GM19351 (cell line): Measurements from ENCODE around the gene LHFPL2.

ENCODE experiments used
- ATAC-seq: cut with Tn5 transposase; IDR thresholded peaks from one replicate; pipeline ENCODE4 v1.9.1; 2021; ENCODE audit warnings: mild to moderate bottlenecking, moderate library complexity; ENCODE audit not compliant: unreplicated experiment

The LHFPL2 gene

DNA sequence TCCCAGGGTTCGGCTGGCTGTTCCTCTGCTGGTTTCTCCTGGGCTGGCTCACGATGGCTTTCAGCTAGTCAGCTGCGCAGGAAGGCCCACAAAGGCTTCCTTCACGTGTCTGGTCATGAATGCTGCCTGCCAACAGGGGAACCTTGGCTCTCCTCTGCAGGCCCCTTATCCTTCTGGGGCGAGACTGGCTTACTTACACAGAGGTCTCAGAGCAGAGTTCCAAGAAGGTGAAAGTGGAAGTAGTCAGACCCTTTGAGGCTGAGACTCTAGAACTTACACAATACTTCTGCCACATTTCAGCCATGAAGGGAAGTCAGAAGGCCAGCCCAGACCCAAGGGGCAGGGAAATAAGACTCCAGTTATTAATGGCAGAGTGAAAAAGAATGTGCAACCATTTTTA is 99.5 kb downstream of the LHFPL2 start:
- ATAC-seq: no peak

DNA sequence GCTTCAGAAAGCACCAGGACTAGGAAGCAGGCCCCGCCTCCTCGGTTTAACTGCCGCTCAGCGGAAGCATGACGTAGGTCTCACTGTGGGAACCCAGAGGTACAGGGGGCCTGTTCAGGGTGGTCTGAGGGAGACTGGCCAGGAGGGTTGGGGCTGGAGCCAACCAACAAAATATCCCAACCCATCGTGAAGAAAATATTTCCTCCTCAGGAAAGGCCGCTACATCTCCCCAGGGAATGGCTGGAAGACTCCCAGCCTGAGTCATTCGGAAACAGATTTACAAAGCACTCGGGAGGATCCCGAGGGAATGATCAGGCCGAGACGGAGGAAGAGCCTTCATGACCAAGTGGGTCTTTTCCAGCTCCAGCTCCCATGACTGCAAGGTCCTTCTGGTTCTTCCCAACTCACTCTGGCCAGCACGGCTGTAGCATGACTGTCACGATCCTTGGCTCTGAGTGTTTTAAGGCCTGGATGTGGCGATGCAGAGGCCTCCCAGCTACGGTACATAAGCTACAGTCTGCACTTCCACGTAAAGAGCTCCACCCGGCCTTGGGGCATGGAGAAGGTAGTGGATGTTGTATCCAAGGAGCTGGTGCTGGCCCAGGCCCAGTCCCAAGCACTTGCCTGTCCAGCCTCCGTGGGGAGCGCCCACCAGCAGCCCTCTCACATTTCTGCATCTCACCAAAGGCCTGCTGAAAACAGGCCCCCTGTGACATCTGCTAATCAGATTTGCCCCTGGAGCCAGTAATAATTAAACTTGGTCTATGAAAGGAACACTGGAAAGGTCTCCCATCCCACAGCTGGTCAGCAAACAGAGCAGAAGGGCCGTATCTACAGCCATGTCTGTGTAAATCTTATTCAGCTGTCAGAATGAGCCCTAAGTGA is 100.6 kb downstream of the LHFPL2 start:
- ATAC-seq: no peak

DNA sequence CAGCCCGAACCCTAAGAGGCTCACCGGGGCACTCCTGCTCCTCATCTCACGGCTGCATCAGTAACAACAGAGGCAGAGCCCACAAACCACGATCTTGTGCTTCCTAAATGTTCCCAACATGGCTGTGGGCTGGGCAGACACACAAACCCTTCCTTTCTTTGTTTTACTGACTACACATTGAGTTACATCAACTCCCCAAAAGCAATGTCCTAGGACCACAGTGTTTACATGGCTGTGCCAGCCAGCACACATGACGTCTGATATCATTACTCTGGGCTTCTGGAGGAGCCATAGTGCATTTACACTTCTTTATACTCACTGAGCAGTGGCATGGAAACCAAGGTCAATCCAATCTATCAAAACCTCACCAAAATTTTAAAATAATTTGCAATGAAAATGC is 101.4 kb downstream of the LHFPL2 start:
- no peak for ATAC-seq

DNA sequence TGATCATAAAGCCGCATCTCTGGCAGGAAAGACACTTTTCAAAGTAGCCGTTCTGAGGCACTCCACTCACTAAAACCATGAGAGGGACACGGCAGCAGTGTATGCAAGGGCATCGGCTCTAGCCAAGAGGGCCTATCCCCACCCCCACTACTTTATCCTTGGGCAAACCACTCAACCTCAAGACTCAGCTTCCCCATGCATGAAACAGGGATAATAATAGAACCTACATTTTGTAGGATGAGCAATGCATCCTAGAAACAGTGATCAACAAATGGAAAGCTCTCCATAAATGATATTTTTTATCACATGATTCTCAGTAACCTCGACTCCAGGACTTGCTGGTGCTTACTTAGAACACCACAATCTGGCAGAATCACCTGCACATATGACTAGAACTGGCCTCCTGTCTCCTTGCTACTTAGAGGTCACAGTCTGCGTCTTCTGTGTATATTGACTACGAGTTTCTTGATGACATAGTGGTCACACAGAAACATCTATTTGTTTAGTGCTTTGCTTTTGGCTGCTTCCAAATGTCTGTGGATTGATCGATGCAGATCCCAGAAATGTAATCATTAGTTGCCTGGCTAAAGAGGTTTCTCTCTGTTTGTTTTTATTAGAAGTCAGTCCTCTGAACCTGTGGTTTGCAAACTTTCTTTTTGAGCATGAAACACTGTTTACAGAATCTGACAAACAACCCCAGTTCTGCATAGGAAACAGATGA is 102.1 kb downstream of the LHFPL2 start:
- no peak for ATAC-seq

DNA sequence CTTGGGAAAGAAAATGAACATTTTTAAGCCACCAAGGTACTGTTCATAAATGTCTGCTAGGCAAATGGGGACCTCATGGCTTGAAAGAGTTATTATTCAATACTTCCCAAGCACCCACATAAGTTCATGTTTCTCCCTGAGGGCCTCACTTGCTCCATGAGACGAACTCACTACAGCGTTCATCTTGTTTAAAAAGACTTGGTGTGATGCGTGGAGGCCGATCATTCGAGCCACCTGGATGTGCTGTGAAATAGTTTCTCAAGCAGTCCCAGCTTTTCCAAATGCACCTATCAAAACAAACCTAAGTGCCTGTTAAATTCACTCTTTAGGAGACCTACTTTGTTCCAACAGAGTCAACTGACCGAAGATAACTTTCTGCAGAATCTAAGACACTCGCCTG is 103.2 kb downstream of the LHFPL2 start:
- no peak for ATAC-seq

DNA sequence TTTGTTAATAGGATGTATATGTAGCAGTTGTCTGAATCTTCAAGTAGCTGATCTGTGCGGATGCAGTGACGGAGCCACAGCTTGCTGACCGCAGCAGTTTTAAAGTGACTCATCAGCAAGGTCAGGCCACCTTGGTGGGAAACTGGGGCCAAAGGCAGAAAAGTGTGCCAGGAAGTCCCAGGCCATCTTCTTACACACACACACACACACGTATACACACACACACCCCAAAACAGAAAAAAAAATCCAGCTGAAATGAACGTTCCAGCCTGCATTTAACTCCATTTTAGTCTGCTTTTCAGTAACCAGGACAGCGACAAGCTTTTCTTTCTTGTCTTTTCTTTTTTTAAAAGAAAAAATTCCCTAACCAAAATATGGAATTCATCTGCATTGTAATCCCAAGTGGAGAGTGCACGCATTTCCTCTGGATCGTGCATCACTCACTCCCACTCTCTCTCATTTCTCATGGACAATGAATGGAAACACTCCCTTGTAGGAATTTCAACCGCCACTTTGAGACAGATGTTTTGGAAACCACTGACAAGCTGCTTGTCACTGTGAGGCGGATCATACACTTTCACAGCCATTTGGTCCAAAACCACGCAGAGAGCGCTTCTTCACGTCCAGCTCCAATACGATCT is 103.9 kb downstream of the LHFPL2 start:
- peak; percentile 71 for ATAC-seq

DNA sequence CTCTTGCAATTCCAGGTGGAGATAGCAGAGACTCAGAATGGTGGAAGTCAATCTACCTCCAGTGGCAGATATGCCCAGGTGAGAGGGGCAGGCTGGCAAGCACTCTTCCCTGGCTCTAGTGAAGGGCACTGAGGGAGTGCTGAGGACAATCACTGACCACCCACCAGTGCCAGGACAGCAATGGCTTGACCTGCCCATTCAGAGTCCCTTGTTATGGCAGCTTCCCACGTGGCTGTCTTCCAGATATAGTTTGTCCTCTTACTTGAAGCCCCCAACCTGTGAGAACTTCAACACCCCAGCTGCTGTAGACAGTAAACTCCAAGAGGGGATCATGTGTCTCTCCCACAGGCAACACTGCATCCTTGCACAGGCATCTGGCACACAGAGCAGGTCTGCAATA is 104.7 kb downstream of the LHFPL2 start:
- no peak for ATAC-seq

DNA sequence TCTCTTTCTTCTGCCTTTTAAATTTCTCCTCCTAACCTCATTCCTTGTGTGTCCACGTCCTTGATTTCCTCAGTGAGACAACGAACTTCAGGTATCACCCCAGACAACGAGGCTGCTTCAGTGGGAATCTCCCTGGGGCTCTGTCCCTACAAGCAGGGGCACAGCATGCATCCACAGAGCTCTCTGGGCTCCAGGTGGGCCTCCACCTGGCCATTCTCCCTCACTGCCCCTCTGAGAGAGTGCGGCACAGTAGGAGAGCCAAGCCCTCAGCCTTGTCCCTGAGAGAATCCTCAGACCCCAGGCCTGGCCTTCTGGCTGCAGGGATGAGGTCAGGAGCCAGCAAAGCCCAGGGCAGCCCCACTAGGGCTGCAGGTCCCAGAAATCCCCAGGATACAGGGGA is 105.3 kb downstream of the LHFPL2 start:
- no peak for ATAC-seq

DNA sequence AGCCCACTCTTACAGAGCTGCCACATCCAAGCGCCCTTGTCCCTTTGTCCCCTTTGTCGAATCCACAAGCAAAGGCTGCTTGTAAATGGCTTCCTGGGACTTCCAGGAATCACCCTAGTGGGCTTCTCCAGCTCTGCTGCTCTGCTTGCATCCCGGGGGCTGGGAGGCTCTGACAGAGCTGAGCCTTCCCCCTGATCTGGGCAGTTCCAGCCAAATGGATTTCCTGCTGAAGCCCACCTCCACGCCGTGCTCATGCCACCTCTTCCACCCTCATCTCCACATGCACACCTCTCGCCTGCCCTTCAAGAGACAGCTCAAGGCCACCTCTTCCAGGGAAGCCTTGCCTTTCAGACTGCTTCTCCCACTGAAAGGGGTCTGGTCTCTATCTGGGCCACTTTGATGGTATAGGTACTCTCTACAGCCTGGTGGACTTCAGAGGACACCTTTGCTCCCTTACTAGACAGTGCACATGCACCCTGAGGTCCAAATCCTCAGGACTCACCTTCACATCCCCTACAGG is 106.2 kb downstream of the LHFPL2 start:
- no peak for ATAC-seq

DNA sequence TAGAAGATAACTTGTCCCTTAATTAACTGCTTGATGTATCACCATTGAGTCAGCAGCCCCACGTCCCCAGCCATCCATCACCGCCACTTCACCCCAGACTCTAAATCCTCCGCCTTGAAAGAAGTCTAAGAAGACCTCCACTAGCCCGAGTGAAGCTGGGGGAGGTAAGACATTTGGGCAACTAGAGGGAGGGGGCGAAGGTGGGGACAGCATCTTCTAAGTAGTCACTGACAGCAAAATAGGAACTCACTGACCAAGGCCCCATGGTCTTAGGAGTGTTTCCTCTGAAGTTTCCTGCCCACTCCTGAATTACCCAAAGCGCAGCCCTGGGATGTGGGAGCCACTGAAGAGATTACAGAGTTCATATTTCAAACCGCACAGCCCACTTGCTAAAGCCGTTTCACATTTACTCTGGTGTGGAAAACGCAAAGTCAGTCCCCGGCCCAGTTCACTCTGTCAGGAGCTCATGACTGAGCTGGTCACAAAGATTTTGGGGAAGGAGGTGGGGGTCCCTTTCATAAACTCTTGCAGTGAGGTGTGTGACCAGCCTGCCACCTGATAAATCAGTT is 107.4 kb downstream of the LHFPL2 start:
- no peak for ATAC-seq

DNA sequence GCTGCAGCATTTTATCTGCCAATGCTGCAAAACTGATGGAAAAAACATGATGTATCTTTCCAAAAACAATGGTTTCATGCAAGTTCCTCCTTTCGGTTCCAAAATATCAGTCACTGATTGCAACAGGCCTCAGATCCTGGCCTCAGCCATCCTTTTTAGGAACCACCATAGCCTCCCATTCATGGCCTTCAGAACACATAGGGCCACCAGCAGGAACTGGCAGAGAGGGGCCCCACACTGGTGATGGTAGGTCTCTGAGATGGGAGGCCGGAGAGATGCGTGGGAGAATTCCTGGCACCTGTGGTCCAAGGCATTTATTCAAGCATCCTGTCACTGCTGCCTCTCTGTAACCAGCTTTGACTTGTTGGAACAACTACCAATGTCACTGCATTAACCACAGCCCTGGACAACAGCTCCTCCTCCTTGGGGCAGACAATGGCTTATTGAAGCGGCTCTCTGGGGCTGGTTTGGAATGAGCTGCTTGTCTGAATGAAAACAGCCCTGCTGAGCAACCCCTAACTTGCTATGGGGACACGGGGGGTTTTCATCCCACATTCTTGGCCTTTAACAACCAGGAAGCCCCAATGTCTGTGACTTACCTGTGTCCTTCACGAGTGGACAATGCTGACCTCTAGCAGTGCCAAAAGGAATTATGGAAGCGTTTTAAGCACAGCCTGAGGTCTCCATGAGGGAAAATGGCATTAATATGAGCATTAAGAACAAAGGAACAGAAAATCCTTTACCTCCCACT is 108.1 kb downstream of the LHFPL2 start:
- ATAC-seq: no peak

DNA sequence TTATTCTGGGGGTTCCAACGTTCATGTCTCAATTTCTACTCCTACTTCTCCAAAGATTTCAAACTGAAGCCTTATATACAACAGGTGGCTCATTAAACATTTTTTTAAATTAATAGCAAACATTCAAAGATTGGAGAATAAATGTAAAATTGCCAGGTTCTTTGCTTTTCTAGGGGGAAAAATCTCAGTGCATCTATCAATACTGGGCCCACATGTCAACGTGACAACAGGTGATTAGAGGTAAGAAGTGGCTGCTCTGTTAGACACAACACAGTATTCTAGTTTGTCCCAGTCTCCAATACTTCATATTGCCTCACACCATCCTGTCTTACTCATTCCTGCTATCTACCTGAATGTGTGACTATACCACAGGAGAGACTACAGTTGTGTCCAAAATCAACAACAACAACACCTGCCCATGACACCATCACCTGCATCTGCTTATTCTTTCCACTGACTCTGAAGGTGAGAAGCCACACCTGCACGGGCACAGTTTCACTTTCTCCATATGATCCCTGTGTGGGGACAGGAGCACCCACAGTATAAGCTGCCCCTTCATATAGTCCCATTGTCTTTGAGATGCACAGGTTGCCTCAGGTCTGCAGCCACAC is 110.2 kb downstream of the LHFPL2 start:
- ATAC-seq: no peak

DNA sequence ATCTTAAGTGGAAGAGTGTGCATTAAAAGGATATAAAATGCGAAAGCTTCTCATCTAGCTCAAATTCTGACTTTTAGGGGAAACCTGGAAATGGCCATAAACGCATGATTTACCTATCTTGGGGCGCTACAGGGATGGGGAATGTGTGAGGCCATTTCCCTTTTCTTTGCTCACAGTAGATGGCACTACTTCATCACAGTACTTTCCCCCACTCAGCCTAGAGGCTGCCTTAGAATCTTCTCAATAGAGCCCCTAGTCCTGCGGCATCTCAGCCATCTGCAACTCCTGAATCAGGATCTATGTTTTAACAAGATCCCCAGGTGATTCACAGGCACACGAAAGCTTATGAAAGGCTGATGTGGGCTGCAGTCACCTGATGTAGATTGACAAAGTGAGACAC is 110.8 kb downstream of the LHFPL2 start:
- ATAC-seq: peak; percentile 54

DNA sequence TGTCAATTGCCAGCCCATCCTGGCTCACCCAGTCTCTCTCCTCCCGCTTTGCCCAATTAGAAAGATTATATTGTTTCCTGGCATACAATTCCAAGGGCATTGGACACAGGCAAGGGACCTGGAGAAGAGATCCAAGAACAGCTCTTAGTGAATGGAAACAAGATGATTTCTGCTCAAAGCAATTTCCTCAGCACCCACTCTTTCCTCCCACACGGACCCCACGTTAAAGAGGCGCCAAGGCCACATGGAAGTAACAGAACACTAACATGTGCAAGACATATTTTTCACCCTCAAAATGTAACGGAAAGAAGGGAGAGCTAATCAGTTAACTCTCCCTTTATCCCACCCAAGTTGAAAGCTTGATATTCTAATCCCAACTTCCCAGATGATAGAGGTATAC is 111.2 kb downstream of the LHFPL2 start:
- no peak for ATAC-seq

DNA sequence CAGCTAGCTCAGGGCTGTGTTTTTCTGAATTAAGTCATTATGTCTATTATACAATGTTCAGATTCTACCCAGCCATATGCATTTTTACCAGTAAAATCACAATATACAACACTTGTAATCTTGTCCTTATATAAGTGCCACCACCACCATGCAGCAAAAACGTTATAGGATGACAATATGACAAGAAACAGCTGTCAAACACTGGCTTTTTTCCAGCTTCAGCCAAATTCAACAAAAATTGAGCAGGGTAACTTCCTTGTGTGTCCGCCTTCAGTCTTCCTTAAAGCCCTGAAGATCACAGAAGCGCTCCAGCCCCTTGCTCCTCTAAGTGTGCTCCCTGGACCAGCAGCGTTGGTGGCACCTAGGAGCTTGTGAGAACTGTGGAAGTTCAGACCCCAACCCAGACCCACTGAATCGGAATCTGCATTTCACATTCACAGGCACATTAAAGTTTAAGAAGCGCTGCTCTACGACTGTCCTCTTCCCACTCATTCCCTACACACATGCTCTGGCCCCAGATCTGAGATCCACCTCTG is 111.8 kb downstream of the LHFPL2 start:
- ATAC-seq: no peak

DNA sequence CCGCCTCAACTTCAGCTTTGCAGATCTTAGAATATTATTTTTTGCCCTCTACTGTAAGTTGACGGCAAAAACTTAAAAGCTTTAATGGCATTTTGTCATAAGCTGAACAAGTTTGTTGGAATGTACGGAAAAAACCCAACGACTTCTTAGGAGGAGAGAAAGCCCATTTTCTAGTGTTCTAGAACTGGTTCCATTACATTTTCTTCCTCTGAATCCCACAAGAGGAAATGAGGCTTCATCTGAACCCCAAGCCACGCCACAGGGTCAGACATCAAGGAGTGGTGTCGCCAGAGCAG is 113.7 kb downstream of the LHFPL2 start:
- ATAC-seq: no peak

DNA sequence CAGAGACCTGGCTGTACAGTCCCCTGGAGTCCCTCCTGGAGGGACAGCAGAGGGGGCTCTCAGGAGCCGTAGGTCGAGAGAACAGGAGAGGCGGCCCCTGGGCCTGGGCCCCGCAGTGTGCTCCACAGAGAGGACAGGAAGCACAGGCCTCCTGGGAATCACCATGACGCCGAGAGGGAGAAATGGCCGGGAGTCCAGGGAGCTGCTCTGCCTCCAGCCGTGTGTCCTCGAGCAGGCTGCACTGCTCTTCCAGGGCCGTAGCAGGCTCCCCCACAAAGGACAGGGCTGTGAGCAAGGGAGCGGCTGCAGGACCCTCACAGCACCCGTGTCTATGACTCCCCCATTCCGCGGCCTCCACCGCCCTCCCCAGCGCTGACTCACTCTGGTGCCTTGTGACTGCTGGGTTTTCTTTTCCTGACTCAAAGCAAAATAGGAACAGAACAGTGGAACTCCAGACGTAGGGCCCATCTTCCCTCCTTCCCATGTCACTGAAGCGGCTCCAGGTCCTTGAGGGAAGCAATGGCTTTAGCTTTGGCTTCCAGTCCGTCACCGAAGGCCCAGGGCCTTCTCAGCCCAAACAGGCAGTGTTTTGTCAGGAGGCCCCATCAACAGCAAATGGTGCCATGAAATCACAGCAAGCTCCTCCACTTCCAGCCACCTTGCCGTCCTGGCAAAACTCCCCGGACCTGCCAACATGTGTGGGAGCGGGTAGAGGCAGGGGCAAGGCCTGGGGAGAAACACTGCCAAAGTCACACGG is 114.2 kb downstream of the LHFPL2 start:
- no peak for ATAC-seq

DNA sequence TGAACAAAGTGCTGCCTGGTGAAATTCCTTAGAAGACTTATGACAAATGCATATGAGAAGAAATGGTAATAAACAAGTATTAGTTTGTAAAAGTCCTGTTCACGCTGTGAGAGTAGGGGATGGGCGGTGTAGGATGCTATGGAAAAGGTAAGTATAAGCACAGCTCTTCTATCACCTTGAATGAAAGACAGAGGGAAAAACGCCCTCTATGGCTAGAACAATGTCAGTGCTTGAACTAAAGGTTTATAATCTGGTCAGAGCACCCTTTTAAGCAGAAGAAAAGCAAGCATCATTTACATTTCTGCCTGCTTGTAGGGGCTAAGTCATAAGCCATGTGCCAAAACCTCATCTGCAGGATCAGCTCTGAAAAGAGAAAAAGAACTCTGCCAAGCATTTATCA is 115.2 kb downstream of the LHFPL2 start:
- no peak for ATAC-seq

DNA sequence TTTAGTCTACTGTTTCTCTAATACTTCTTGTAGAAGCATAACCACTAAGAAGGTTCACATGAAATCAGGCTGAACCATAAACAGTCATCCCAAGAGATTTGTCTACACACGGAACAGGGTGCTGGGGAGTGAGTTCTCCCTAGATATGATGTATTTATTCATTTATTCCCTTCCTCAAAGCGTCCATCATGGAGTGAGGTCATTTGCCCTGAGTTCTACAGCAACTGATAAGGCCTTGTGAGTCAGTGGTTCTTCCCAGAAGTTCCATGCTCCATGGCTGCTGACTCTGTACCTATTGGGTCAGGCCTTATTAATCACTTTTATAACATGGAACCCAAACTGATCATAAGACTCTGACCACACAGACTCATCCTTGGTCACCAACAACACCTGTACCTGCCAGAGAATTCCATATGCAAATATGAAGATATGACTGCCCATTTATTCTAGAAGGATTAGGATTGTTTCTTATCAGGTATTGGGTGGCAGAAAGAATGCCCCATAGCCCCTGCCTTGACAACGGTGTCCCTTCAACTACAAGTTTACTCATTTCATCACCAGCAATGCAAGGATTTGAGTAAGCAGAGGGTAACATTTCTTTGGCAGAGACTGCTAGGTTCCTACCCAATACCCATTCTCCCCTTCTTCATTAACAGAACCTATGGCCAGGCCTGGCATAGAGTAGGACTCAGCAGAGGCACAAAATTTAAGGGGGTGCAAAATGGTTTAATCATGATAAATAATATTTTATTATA is 118.1 kb downstream of the LHFPL2 start:
- ATAC-seq: no peak
